ENCODE data around the gene ZDHHC14. TPM values are rescaled to one million over a fixed set of nuclear protein-coding genes. Genes with fewer than 3 reads are reported as not detected.
"Not testable (repeated sequence)": the region's sequence is repeated elsewhere in the genome, so short reads cannot be mapped to it uniquely, and the experiment has no call there.

Gene ZDHHC14
- total RNA-seq, 4 donors from 2014 or later, result 7.1 to 11.4 (median 9.8) TPM

DNA sequence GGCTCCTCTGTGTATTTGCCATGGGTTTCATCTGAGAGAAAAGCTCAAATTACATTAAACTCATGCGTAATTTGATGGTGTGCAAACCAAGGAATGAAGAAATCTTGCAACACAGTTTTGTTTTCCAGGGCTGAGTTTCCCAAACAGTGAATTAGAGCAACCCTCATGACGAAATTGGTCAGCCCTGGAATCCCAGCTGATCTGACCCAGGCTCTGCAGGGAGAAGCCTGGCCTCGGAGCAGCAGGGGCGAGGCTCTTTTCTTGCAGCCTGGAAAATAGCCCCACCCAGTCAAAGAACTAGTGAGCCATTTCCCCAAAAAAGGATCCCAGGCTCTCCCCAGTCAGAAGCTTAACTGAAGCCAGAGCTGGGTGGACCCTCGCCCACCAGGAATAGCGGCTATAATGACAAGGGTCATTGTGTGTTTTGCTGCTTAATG lies 334.8 kb downstream of the ZDHHC14 start:
- TF ChIP-seq POLR2A (IDR thresholded peaks at IDR 0.05; ENCODE audit: low read depth) (no peak), POLR2AphosphoS5 (IDR thresholded peaks at IDR 0.05) (peak; percentile 47 to 50)
- no peak for DNase-seq (ENCODE audit: extremely low spot score)
- 61% methylated on average over 5 of the region's 6 CpGs for WGBS
- Histone ChIP-seq H3K27ac (replicated peaks in 1 of 4) (peak overlapping the region; percentile 47 to 62 (median 56)), H3K4me1 (peaks cover 8 to 25% (median 18%) of the 10 kb centered on the region in 4 donors), H3K9me3 (no peaks in the 10 kb centered on the region), H3K36me3 (no peaks in the 10 kb centered on the region), H3K4me3 (peak overlapping the region in 1 of 4 donors; percentile 19), H3K27me3 (no peaks in the 10 kb centered on the region)
- intact Hi-C loops (cut with DNase I), result no loop called here

DNA sequence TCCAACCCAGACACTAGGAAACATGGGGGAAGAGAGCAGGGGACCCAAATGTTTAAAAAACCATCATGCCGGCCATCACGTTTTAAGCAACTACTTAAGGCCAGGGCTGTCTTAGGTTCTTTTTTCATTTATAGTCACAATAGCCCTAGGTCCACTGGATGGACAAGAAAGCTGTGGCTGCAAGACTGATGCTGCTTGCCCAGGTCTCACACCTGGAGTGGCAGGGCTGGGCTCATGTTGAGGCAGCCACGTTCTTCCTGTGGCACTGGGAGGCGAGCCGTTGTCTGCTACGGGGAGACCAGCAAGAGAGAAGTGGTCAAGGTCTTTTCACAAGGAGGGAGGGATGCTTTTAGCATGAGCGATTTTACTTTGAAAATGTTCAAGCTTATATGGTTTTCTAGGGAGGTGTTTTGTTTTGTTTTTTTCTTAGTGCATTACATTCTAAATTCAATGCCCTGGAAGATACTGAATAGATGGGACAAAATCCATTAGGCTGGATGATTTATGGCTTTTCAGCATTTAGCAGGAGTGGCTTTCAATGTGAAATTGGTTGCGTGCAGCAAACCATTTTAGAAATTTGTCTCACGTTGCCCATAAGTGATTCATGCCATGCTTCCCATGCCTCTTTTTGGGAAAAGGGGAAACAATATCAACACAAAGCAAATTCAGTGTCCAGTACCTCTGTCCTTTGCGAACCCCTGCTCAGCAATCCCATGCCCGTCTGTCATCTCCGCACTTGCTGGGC lies 335.4 kb downstream of the ZDHHC14 start:
- DNase-seq (ENCODE audit: extremely low spot score), result no peak
- Histone ChIP-seq H3K4me3 (peak overlapping the region in 1 of 4 donors; percentile 19), H3K27ac (replicated peaks in 1 of 4) (peak overlapping the region; percentile 47 to 62 (median 56)), H3K27me3 (no peaks in the 10 kb centered on the region), H3K36me3 (no peaks in the 10 kb centered on the region), H3K4me1 (peaks cover 8 to 25% (median 18%) of the 10 kb centered on the region in 4 donors), H3K9me3 (no peaks in the 10 kb centered on the region)
- TF ChIP-seq, protein P1, sequence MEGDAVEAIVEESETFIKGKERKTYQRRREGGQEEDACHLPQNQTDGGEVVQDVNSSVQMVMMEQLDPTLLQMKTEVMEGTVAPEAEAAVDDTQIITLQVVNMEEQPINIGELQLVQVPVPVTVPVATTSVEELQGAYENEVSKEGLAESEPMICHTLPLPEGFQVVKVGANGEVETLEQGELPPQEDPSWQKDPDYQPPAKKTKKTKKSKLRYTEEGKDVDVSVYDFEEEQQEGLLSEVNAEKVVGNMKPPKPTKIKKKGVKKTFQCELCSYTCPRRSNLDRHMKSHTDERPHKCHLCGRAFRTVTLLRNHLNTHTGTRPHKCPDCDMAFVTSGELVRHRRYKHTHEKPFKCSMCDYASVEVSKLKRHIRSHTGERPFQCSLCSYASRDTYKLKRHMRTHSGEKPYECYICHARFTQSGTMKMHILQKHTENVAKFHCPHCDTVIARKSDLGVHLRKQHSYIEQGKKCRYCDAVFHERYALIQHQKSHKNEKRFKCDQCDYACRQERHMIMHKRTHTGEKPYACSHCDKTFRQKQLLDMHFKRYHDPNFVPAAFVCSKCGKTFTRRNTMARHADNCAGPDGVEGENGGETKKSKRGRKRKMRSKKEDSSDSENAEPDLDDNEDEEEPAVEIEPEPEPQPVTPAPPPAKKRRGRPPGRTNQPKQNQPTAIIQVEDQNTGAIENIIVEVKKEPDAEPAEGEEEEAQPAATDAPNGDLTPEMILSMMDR (IDR thresholded peaks at IDR 0.05), result no peak
- TF ChIP-seq POLR2A (IDR thresholded peaks at IDR 0.05; ENCODE audit: low read depth), result no peak
- TF ChIP-seq POLR2AphosphoS5 (IDR thresholded peaks at IDR 0.05), result no peak
- no peak for TF ChIP-seq EP300 (IDR thresholded peaks at IDR 0.05)
- intact Hi-C loops (cut with DNase I), result no loop called here
- WGBS, result 78% methylated on average over 12 of the region's 12 CpGs

DNA sequence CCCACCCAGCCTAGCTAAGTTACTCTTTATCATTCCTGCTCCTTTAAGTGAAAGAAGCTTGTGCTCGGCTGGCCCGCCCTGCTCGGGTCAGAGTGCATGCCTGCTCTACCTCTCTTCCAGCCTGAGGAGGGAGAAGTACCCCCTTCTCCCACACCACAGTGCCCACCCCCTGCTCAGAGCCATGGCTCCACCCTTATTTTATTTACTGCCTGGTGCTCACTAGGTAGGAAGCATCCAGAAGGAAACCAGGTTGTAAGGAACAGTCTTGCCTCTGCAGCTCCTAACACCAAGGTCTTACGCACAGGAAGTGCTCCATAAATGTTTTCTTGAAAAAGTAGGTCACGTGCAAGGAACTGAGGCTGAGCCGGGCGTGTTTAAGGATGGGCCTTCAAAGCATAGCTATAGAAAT lies 336.4 kb downstream of the ZDHHC14 start:
- H3K27me3 ChIP-seq, result no peaks in the 10 kb centered on the region
- intact Hi-C loops (cut with DNase I), result no loop called here
- no peak overlapping the region for H3K4me3 ChIP-seq
- 78% methylated on average over 7 of the region's 7 CpGs for WGBS
- no peak for TF ChIP-seq POLR2A (IDR thresholded peaks at IDR 0.05; ENCODE audit: low read depth)
- DNase-seq (ENCODE audit: extremely low spot score), result no peak
- peaks cover 8 to 25% (median 18%) of the 10 kb centered on the region in 4 donors for H3K4me1 ChIP-seq
- no peaks in the 10 kb centered on the region for H3K9me3 ChIP-seq
- H3K27ac ChIP-seq (replicated peaks in 1 of 4), result peak overlapping the region in 1 of 4 donors; percentile 6
- no peaks in the 10 kb centered on the region for H3K36me3 ChIP-seq

DNA sequence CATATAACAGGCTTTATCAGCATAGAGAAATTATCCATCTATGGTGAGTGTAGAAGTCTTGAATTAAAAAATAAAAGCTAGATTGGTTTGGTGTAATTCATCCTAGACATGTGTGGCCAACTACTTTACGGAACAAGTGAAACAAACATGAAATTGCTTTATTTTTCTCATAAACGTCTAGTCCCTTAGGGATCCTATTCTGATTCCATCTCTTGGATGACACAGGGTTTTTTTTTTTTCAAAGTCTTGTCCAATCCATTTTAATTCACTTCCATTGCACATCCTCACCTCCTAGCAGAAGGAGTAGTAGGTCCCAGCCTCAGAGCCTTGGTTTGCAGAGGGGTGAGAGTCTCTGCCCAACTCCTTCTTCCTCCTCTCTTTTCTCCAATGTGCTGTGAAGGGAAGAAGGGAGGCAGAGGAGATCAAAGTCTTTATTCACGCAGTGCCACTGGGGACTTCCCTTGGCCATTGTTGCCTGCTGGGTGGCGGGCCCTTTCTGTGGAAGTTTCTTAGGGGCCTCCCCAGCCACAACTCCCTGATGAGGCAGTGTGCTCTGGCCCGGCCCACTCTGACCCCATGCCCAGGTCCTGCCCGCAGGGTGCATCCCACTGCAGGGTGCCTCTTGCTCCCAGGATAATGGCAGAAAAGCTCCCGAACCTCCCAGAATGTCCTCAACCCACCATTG lies 337.7 kb downstream of the ZDHHC14 start:
- Histone ChIP-seq H3K4me1 (peaks cover 8 to 25% (median 18%) of the 10 kb centered on the region in 4 donors), H3K9me3 (no peaks in the 10 kb centered on the region), H3K27ac (replicated peaks in 1 of 4) (peak overlapping the region in 1 of 4 donors; percentile 27), H3K4me3 (no peak overlapping the region), H3K36me3 (no peaks in the 10 kb centered on the region), H3K27me3 (no peaks in the 10 kb centered on the region)
- TF ChIP-seq EP300 (IDR thresholded peaks at IDR 0.05), result no peak
- TF ChIP-seq, protein P1 (IDR thresholded peaks at IDR 0.05), result no peak
- no peak for TF ChIP-seq POLR2A (IDR thresholded peaks at IDR 0.05; ENCODE audit: low read depth)
- TF ChIP-seq POLR2AphosphoS5 (IDR thresholded peaks at IDR 0.05), result no peak
- intact Hi-C loops (cut with DNase I), result no loop called here
- 83% methylated on average over 5 of the region's 7 CpGs for WGBS
- DNase-seq (ENCODE audit: extremely low spot score), result no peak

DNA sequence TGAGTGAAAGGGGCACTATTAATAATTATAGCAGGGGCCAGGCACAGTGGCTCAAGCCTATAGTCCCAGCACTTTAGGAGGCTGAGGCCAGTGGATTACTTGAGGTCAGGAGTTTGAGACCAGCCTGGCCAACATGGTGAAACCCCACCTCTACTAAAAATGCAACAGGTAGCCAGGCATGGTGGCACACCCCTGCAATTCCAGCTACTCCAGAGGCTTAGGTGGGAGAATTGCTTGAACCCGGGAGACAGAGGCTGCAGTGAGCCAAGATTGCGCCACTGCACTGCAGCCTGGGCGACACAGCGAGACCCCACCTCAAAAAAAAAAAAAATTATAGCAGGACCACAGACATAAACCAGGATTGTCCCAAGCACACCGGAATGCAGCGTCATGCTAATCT lies 340.0 kb downstream of the ZDHHC14 start:
- DNase-seq (ENCODE audit: extremely low spot score); H3K36me3 ChIP-seq; intact Hi-C loops (cut with DNase I); H3K27ac ChIP-seq (replicated peaks in 1 of 4); H3K4me3 ChIP-seq; H3K27me3 ChIP-seq: not testable (repeated sequence)
- 88% methylated on average over 6 of the region's 6 CpGs for WGBS
- Histone ChIP-seq H3K9me3 (peaks cover 0 to 14% (median 10%) of the 10 kb centered on the region in 4 donors), H3K4me1 (peaks cover 8 to 18% (median 11%) of the 10 kb centered on the region in 4 donors)

DNA sequence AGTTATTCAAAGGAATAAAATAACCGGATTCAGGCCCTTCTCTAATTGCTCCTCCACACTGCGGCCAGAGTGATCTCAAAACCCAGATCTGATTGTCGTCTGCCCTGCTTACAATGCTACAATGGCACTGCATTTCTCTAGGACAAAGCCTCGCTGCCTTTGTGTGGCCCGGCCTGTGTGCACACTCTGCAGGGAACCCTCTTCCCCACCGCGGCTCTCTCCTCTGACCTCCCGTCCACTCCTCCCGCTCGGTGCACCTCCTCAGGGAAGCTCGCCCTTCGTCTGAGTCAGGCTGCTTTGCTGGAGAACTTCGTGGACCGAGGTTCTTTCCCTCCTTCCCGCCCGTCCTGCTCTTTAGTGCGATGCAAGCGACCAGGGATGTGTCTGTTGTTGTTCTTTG lies 340.4 kb downstream of the ZDHHC14 start:
- no peaks in the 10 kb centered on the region for H3K27me3 ChIP-seq
- H3K4me3 ChIP-seq, result no peak overlapping the region
- no peak for DNase-seq (ENCODE audit: extremely low spot score)
- H3K27ac ChIP-seq (replicated peaks in 1 of 4), result no peak overlapping the region
- H3K36me3 ChIP-seq, result no peaks in the 10 kb centered on the region
- WGBS, result 96% methylated on average over 18 of the region's 18 CpGs
- H3K9me3 ChIP-seq, result peaks cover 0 to 14% (median 10%) of the 10 kb centered on the region in 4 donors
- H3K4me1 ChIP-seq, result peaks cover 8 to 18% (median 10%) of the 10 kb centered on the region in 4 donors
- no peak for TF ChIP-seq POLR2AphosphoS5 (IDR thresholded peaks at IDR 0.05)
- TF ChIP-seq EP300 (IDR thresholded peaks at IDR 0.05), result no peak
- TF ChIP-seq, protein P1 (IDR thresholded peaks at IDR 0.05), result no peak
- TF ChIP-seq POLR2A (IDR thresholded peaks at IDR 0.05; ENCODE audit: low read depth), result no peak
- intact Hi-C loops (cut with DNase I), result no loop called here
